Esophagus squamous epithelium (tissue), 5 donors: ENCODE results near the gene RPL28. TPM values are rescaled to one million over a fixed set of nuclear protein-coding genes. Genes with fewer than 3 reads are reported as not detected.
"Not testable (repeated sequence)": the region's sequence is repeated elsewhere in the genome, so short reads cannot be mapped to it uniquely, and the experiment has no call there.

Experiments
- DNase-seq: peaks from one replicate; lab custom pipeline; 2025; lab: John Stamatoyannopoulos, UW
- H3K27ac ChIP-seq, 4 donors: fragments of 200-600 bp; sonication (generic); one replicate each; pipeline ENCODE4 v1.5.1; 2016 to 2019; ENCODE audit warnings: mild to moderate bottlenecking in 1 of 4
- H3K27me3 ChIP-seq, 4 donors: fragments of 200-600 bp; sonication (generic); 1 replicate in 3 of 4; 2 replicates in 1 of 4; pipeline versions ENCODE4 v1.5.1 to v1.6.0; 2017 to 2021; ENCODE audit warnings: antibody characterized with exemption in 1 of 4
- H3K36me3 ChIP-seq, 3 donors: fragments of 200-600 bp; sonication (generic); one replicate each; pipeline ENCODE4 v1.5.1; 2016 to 2019
- H3K4me1 ChIP-seq, 3 donors: fragments of 200-600 bp; sonication (generic); one replicate each; pipeline ENCODE4 v1.5.1; 2017 to 2019
- H3K4me3 ChIP-seq, 4 donors: fragments of 200-600 bp; sonication (generic); 1 replicate in 3 of 4; 2 replicates in 1 of 4; pipeline ENCODE4 v1.5.1; 2016 to 2019; ENCODE audit warnings: mild to moderate bottlenecking in 2 of 4, moderate library complexity in 1 of 4
- H3K9me3 ChIP-seq, 3 donors: fragments of 200-600 bp; sonication (generic); one replicate each; pipeline ENCODE4 v1.5.1; 2016 to 2019
- CTCF ChIP-seq, 6 experiments: fragments of 450-650 bp in 4 of 6; fragments of 200-600 bp in 2 of 6; sonication (generic) in 2 of 6; IDR thresholded peaks; one replicate each; pipeline ENCODE4 v1.5.1; 2016 to 2019; ENCODE audit warnings: antibody characterized with exemption in 6 of 6, mild to moderate bottlenecking in 4 of 6, moderate library complexity in 4 of 6
- POLR2A ChIP-seq, 4 donors: fragments of 450-650 bp; IDR thresholded peaks; one replicate each; pipeline ENCODE4 v1.6.1; 2017; ENCODE audit warnings: antibody characterized with exemption in 4 of 4, mild to moderate bottlenecking in 4 of 4, moderate library complexity in 3 of 4
- WGBS, 2 donors: methylation state at CpG; one replicate each; pipeline ENCODE4 v1.1.5; 2018; 5-methylcytosine and 5-hydroxymethylcytosine counted together
- intact Hi-C: fragments of 100-400 bp; cut with DNase I; formaldehyde crosslinking; loops from one replicate; pipeline ENCODE4 v1.15.0; 2022
- total RNA-seq, 4 donors: library from RNA; depleted of rRNA; stranded (reverse); fragments of >200 nt; gene quantifications; one replicate each; pipeline ENCODE4 v1.1.0, GENCODE V29; 2016
- donor health status: DM: yes; HTN: yes; CAD: no.

The RPL28 gene
- total RNA-seq, 4 donors from 2014 or later: 395 to 866 (median 753) TPM

DNA sequence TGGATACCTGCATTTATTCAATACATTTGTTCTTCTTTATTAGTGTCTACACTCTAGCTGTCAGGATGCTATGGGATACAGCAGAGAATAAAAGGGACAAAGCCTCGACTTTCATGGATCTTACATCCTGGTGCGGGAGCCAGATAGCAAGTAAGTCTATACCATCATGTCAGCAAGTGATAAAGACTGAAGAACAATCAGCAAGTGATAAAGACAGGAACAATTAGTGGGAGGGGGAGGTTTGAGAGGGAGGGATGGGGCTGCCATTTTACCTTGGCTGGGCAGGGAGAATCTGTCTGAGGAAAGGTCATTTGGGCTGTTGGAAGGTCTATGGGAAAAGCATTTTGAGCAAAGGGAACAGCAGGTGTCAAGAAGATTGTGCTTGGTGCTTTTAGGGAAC, 24.4 kb downstream of the RPL28 start:
- TF ChIP-seq POLR2A (IDR thresholded peaks at IDR 0.05): no peak
- no peak for TF ChIP-seq CTCF (IDR thresholded peaks at IDR 0.05)
- no peak overlapping the region for H3K27ac ChIP-seq
- DNase-seq: no peak
- H3K27me3 ChIP-seq: no peaks in the 10 kb centered on the region
- H3K4me1 ChIP-seq: peaks cover 17 to 30% (median 18%) of the 10 kb centered on the region in 3 donors
- H3K4me3 ChIP-seq: no peak overlapping the region
- 85 to 100% methylated on average over 2 of the region's 2 CpGs for WGBS, 2 donors
- H3K36me3 ChIP-seq: peaks cover 0 to 10% (median 0%) of the 10 kb centered on the region in 3 donors
- intact Hi-C loops: loop anchor here (10.0 kb wide), 1 partner anchor 125 kb away; the partner anchor contains the start of genes BRSK1 and HSPBP1
- no peaks in the 10 kb centered on the region for H3K9me3 ChIP-seq

DNA sequence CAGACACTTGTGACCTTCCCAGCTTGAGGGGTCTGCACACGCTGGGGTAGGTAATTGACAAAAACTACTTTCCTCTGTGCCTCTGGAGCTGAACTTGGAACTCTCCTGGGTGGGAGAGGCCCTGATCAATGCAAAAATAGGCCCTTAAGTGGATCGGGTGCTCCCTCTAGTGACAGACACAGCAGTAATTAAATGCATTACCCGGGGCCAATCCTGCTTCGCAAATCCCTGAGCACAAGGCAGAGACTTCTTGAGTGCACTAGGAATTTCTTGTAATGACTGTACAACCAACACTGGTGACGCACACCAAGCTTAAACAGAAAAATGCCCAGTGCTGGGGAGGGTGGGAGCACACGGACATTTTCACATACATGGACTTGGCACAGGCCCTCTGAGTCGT, 32.5 kb downstream of the RPL28 start:
- TF ChIP-seq CTCF (IDR thresholded peaks at IDR 0.05) (peak; percentile 46 to 80 (median 68)), POLR2A (IDR thresholded peaks at IDR 0.05) (no peak)
- Histone ChIP-seq H3K9me3 (no peaks in the 10 kb centered on the region), H3K4me1 (peaks cover 0 to 4% (median 0%) of the 10 kb centered on the region in 3 donors), H3K36me3 (no peaks in the 10 kb centered on the region), H3K27ac (no peak overlapping the region), H3K4me3 (no peak overlapping the region), H3K27me3 (peaks cover 0 to 53% (median 0%) of the 10 kb centered on the region in 4 donors)
- intact Hi-C loops: loop anchor here (10.0 kb wide), 1 partner anchor 133 kb away; the partner anchor contains the start of genes BRSK1 and HSPBP1
- DNase-seq: no peak
- WGBS, 2 donors: 6 to 10% methylated on average over 4 to 7 of the region's 7 CpGs

GRCh38 chr19:55419103-55419502, 33.4 kb downstream of the RPL28 start:
- Histone ChIP-seq H3K36me3 (no peaks in the 10 kb centered on the region), H3K4me1 (peaks cover 0 to 12% (median 0%) of the 10 kb centered on the region in 3 donors), H3K27ac (no peak overlapping the region), H3K4me3 (no peak overlapping the region), H3K27me3 (peaks cover 0 to 53% (median 0%) of the 10 kb centered on the region in 4 donors), H3K9me3 (no peaks in the 10 kb centered on the region)
- WGBS, 2 donors: 37 to 62% methylated on average over 3 of the region's 5 CpGs
- TF ChIP-seq CTCF (IDR thresholded peaks at IDR 0.05) (no peak), POLR2A (IDR thresholded peaks at IDR 0.05) (no peak)
- DNase-seq: no peak
- intact Hi-C loops: loop anchor here (10.0 kb wide), 1 partner anchor 134 kb away; the partner anchor contains the start of genes BRSK1 and HSPBP1

GRCh38 chr19:55419624-55420236, 34.0 kb downstream of the RPL28 start:
- Histone ChIP-seq H3K36me3 (no peaks in the 10 kb centered on the region), H3K27me3 (peaks cover 0 to 59% (median 0%) of the 10 kb centered on the region in 4 donors), H3K27ac (no peak overlapping the region), H3K9me3 (no peaks in the 10 kb centered on the region), H3K4me1 (peaks cover 0 to 13% (median 0%) of the 10 kb centered on the region in 3 donors), H3K4me3 (no peak overlapping the region)
- WGBS, 2 donors: 72 to 80% methylated on average over 1 to 3 of the region's 5 CpGs
- TF ChIP-seq POLR2A (IDR thresholded peaks at IDR 0.05) (no peak), CTCF (IDR thresholded peaks at IDR 0.05) (no peak)
- intact Hi-C loops: loop anchor here (10.0 kb wide), 1 partner anchor 135 kb away; the partner anchor contains the start of genes BRSK1 and HSPBP1
- DNase-seq: no peak

DNA sequence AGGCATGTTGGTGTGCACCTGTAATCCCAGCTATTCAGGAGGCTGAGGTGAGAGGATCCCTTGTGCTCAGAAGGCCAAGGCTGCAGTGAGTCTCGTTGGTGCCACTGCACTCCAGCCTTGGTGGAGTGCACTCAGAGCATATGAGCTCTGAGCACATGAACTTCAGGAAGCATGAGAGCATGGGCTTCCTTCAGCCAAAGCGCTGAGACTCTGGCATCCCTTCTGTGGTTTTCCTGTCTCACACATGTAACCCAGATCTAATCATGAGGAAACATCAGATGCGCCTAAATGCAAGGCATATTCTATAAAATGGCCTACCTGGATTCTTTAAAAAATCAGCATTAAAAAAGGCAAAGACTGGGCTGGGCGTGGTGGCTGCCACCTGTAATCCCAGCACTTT, 35.5 kb downstream of the RPL28 start:
- WGBS, 2 donors: 50 to 58% methylated on average over 2 to 4 of the region's 4 CpGs
- H3K27ac ChIP-seq, intact Hi-C loops, H3K9me3 ChIP-seq, H3K4me3 ChIP-seq, H3K36me3 ChIP-seq, DNase-seq: not testable (repeated sequence)
- H3K4me1 ChIP-seq: peaks cover 0 to 13% (median 0%) of the 10 kb centered on the region in 3 donors
- H3K27me3 ChIP-seq: peaks cover 0 to 58% (median 0%) of the 10 kb centered on the region in 4 donors
